ENCODE data around the gene HDAC4. TPM values are rescaled to one million over a fixed set of nuclear protein-coding genes. Genes with fewer than 3 reads are reported as not detected.
A peak's percentile ranks its signal among the peaks of the same experiment; 100 is the strongest.
"Not testable (repeated sequence)": the region's sequence is repeated elsewhere in the genome, so short reads cannot be mapped to it uniquely, and the experiment has no call there.

HDAC4 gene
- 27.5 and 32.0 TPM in 2 replicates for total RNA-seq (2021)
- long read RNA-seq, partial matches to known transcripts: 2 of 30 reads
- long read RNA-seq, other reads (novel, unspliced or antisense): 28 of 30 reads

DNA sequence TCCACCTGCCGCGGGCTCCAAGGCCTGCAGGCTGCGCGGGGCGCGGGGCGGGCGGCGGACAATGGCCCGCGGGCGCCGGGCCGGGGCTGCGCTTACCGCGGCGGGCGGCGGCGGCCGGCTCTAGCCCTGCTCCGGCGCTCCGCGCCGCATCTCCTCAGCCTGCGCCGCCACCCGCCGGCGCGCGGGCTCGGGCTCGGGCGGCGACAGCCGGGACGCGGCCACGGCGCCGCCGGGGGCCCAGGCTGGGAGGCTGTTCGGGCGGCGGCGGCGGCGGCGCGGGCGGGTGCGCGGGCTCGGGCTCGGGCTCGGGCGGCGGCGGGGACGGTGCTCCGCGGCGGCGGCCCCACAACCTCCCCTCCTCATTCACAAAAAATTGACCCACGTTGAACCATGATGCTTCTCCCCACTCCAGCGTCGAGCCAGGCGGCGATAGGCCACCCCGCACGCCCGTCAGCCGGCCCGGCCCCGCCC, at the start of gene HDAC4:
Gene HDAC4, minus strand, starts transcription at position 425 of the 471 bp plus-strand sequence. CDS start 48,321 bp downstream, outside the sequence.
- H4K5ac ChIP-seq (ENCODE audit: insufficient read length, low read depth, low read length): peak within 1 kb of the TSS; percentile 12
- H3K23me2 ChIP-seq (ENCODE audit: insufficient read length, low read depth, low read length, poor library complexity, severe bottlenecking): no peaks in the 10 kb centered on the region
- H3K27me3 ChIP-seq (ENCODE audit: insufficient read depth, low read length): no peaks in the 10 kb centered on the region
- no peaks in the 10 kb centered on the region; a peak in 3 of 7 replicates for H3K36me3 Mint-ChIP-seq (ENCODE audit: insufficient read depth in 1 of 3, low read depth in 3 of 3)
- no peak within 1 kb of the TSS for H4K8ac ChIP-seq (replicated peaks; ENCODE audit: insufficient read length, low read depth, low read length)
- no peak within 1 kb of the TSS for H2AK5ac ChIP-seq (ENCODE audit: insufficient read length, low read length)
- WGBS (ENCODE audit: extremely low coverage, insufficient read length, low lambda C conversion rate): no CpG with 5 or more reads among the region's 78 CpGs
- H3K9me3 ChIP-seq (ENCODE audit: control insufficient read depth, low read depth, low read length): no peaks in the 10 kb centered on the region
- peak within 1 kb of the TSS; percentile 98 for H3K14ac ChIP-seq (ENCODE audit: insufficient read depth, low read length)
- no peak within 1 kb of the TSS for H2BK120ac ChIP-seq (ENCODE audit: low read depth, low read length, poor library complexity, severe bottlenecking)
- peak within 1 kb of the TSS; percentile 94 to 99 (median 98) for H3K27ac Mint-ChIP-seq
- H3K79me1 ChIP-seq (ENCODE audit: insufficient read depth, low read depth, low read length, poor library complexity, severe bottlenecking): no peaks in the 10 kb centered on the region
- H4K20me1 ChIP-seq (ENCODE audit: control insufficient read depth, insufficient read depth, insufficient read length): no peaks in the 10 kb centered on the region
- H2BK5ac ChIP-seq (ENCODE audit: insufficient read length, low read length): no peak within 1 kb of the TSS
- no peaks in the 10 kb centered on the region for H3K9me3 Mint-ChIP-seq
- H3K18ac ChIP-seq (ENCODE audit: insufficient read length, low read depth, low read length): peak within 1 kb of the TSS; percentile 98
- peak within 1 kb of the TSS; percentile 92 for H3K9ac ChIP-seq (ENCODE audit: extremely low read depth, insufficient read length, low read length)
- no peak for DNase-seq
- H3K27me3 Mint-ChIP-seq (ENCODE audit: low read depth): peaks cover 2% of the 10 kb centered on the region; the same call in 1 of the 2 replicates
- H3K4me1 Mint-ChIP-seq: peaks cover 30 to 35% of the 10 kb centered on the region in 2 experiments
- H3K4me3 Mint-ChIP-seq: peak within 1 kb of the TSS; percentile 81 to 88
- TF ChIP-seq, protein P1, sequence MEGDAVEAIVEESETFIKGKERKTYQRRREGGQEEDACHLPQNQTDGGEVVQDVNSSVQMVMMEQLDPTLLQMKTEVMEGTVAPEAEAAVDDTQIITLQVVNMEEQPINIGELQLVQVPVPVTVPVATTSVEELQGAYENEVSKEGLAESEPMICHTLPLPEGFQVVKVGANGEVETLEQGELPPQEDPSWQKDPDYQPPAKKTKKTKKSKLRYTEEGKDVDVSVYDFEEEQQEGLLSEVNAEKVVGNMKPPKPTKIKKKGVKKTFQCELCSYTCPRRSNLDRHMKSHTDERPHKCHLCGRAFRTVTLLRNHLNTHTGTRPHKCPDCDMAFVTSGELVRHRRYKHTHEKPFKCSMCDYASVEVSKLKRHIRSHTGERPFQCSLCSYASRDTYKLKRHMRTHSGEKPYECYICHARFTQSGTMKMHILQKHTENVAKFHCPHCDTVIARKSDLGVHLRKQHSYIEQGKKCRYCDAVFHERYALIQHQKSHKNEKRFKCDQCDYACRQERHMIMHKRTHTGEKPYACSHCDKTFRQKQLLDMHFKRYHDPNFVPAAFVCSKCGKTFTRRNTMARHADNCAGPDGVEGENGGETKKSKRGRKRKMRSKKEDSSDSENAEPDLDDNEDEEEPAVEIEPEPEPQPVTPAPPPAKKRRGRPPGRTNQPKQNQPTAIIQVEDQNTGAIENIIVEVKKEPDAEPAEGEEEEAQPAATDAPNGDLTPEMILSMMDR (conservative IDR thresholded peaks at IDR 0.05): no peak
- no peak within 1 kb of the TSS for H3K4ac ChIP-seq (ENCODE audit: low read depth, low read length)
- no peak within 1 kb of the TSS for H2BK20ac ChIP-seq (ENCODE audit: low read depth, low read length, poor library complexity, severe bottlenecking)
- no peak within 1 kb of the TSS for H3K56ac ChIP-seq (ENCODE audit: insufficient read length, low read depth, low read length)
- H2AFZ ChIP-seq (ENCODE audit: low read length): no peak within 1 kb of the TSS
- no peak within 1 kb of the TSS for H2BK12ac ChIP-seq (ENCODE audit: insufficient read length, low read depth, low read length)
- no peaks in the 10 kb centered on the region for H3K4me1 ChIP-seq (ENCODE audit: insufficient read depth, low read length)
- H4K91ac ChIP-seq (ENCODE audit: insufficient read length, low read depth, low read length): no peak within 1 kb of the TSS
- H3K4me2 ChIP-seq (ENCODE audit: insufficient read depth, insufficient read length, low read length): peak within 1 kb of the TSS; percentile 75
- H3K79me2 ChIP-seq (ENCODE audit: insufficient read depth, low read length): peaks cover 15% of the 10 kb centered on the region; the same call in 1 of the 2 replicates
- no peak within 1 kb of the TSS for H3T11ph ChIP-seq (ENCODE audit: low read length)
- H3K27ac ChIP-seq (ENCODE audit: insufficient read length, low read depth, low read length): no peak within 1 kb of the TSS
- H2BK15ac ChIP-seq (ENCODE audit: low read depth, low read length): no peak within 1 kb of the TSS
- H3K23ac ChIP-seq (ENCODE audit: insufficient read length, low read depth, low read length): no peak within 1 kb of the TSS

DNA sequence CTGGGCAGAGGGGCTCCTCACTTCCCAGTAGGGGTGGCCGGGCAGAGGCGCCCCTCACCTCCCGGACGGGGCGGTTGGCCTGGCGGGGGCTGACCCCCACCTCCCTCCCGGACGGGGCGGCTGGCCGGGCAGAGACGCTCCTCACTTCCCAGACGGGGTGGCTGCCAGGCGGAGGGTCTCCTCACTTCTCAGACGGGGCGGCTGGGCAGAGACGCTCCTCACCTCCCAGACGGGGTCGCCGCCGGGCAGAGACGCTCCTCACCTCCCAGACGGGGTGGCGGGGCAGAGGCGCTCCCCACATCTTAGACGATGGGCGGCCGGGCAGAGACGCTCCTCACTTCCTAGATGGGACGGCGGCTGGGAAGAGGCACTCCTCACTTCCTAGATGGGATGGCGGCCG, 48.6 kb upstream of the HDAC4 start:
- not testable (repeated sequence) for H3K14ac ChIP-seq (ENCODE audit: insufficient read depth, low read length); H3K4me2 ChIP-seq (ENCODE audit: insufficient read depth, insufficient read length, low read length); H3K4me1 ChIP-seq (ENCODE audit: insufficient read depth, low read length); H4K8ac ChIP-seq (replicated peaks; ENCODE audit: insufficient read length, low read depth, low read length); H2BK15ac ChIP-seq (ENCODE audit: low read depth, low read length); H3K18ac ChIP-seq (ENCODE audit: insufficient read length, low read depth, low read length); H3K9ac ChIP-seq (ENCODE audit: extremely low read depth, insufficient read length, low read length); H2BK12ac ChIP-seq (ENCODE audit: insufficient read length, low read depth, low read length); H2BK20ac ChIP-seq (ENCODE audit: low read depth, low read length, poor library complexity, severe bottlenecking); H3K23me2 ChIP-seq (ENCODE audit: insufficient read length, low read depth, low read length, poor library complexity, severe bottlenecking); H4K5ac ChIP-seq (ENCODE audit: insufficient read length, low read depth, low read length); H2AK5ac ChIP-seq (ENCODE audit: insufficient read length, low read length); H3K4me1 Mint-ChIP-seq; H2BK5ac ChIP-seq (ENCODE audit: insufficient read length, low read length); H3K9me3 ChIP-seq (ENCODE audit: control insufficient read depth, low read depth, low read length); H4K91ac ChIP-seq (ENCODE audit: insufficient read length, low read depth, low read length); H2AFZ ChIP-seq (ENCODE audit: low read length); H3K79me1 ChIP-seq (ENCODE audit: insufficient read depth, low read depth, low read length, poor library complexity, severe bottlenecking); H3K79me2 ChIP-seq (ENCODE audit: insufficient read depth, low read length); H3K27ac Mint-ChIP-seq; H3K4ac ChIP-seq (ENCODE audit: low read depth, low read length); H3K56ac ChIP-seq (ENCODE audit: insufficient read length, low read depth, low read length); H3K23ac ChIP-seq (ENCODE audit: insufficient read length, low read depth, low read length); DNase-seq; H3K27ac ChIP-seq (ENCODE audit: insufficient read length, low read depth, low read length); H3K4me3 Mint-ChIP-seq; H3K27me3 Mint-ChIP-seq (ENCODE audit: low read depth); H3T11ph ChIP-seq (ENCODE audit: low read length); H4K20me1 ChIP-seq (ENCODE audit: control insufficient read depth, insufficient read depth, insufficient read length); H2BK120ac ChIP-seq (ENCODE audit: low read depth, low read length, poor library complexity, severe bottlenecking); H3K27me3 ChIP-seq (ENCODE audit: insufficient read depth, low read length)
- peaks cover 51 to 53% of the 10 kb centered on the region in 2 experiments for H3K9me3 Mint-ChIP-seq
- WGBS (ENCODE audit: extremely low coverage, insufficient read length, low lambda C conversion rate): no CpG with 5 or more reads among the region's 32 CpGs
- H3K36me3 Mint-ChIP-seq (ENCODE audit: insufficient read depth in 1 of 3, low read depth in 3 of 3): peaks cover 10 to 32% (median 15%) of the 10 kb centered on the region in 3 experiments
